ENCODE results near the gene LRRC10B. TPM values are rescaled to one million over a fixed set of nuclear protein-coding genes. Genes with fewer than 3 reads are reported as not detected.

The LRRC10B gene
- total RNA-seq, 1 experiment from 2014 or later: not detected

GRCh38 chr11:61511383-61511782 lies 2.8 kb downstream of the LRRC10B start:
- ChIA-PET POLR2A (no interaction called here), RAD21 (ENCODE audit: low non-redundant PET in 1 of 2, low total read pairs in 2 of 2, uncharacterized antibody in 2 of 2, unreplicated experiment in 2 of 2) (no interaction called here), CTCF (interaction anchor here (1.6 kb wide), 1 partner anchor 31 kb away, joined by 3 read pairs; a partner anchor contains a TSS)
- H3K9me3 ChIP-seq (ENCODE audit: control insufficient read depth in 1 of 2, insufficient read depth in 1 of 2, low read depth in 1 of 2, low read length in 2 of 2): no peaks in the 10 kb centered on the region
- H3K79me2 ChIP-seq (ENCODE audit: insufficient read depth, low read length): no peaks in the 10 kb centered on the region
- H3K4me3 ChIP-seq (replicated peaks in 1 of 2; ENCODE audit: low read depth in 1 of 2, low read length in 2 of 2): no peak overlapping the region
- intact Hi-C loops (cut with micrococcal nuclease): no loop called here
- no peak overlapping the region for H3K27ac ChIP-seq (ENCODE audit: low read depth, low read length)
- H3K9me2 ChIP-seq (ENCODE audit: insufficient read depth): no peaks in the 10 kb centered on the region
- no peaks in the 10 kb centered on the region for H4K20me1 ChIP-seq (ENCODE audit: insufficient read depth)
- DNase-seq (ENCODE audit: low read depth, low spot score): no peak
- no peak for ATAC-seq
- no peaks in the 10 kb centered on the region for H3K36me3 ChIP-seq (ENCODE audit: control insufficient read depth in 1 of 2, insufficient read depth in 2 of 2, low read length in 2 of 2)
- H3K4me1 ChIP-seq (ENCODE audit: control insufficient read depth in 1 of 2, insufficient read depth in 2 of 2, low read length in 2 of 2): peaks cover 17 to 30% of the 10 kb centered on the region in 2 experiments; a peak in 3 of 4 replicates
- peaks cover 7% of the 10 kb centered on the region; the same call in 1 of the 2 replicates for H3K27me3 ChIP-seq (ENCODE audit: insufficient read depth, low read length)
- no peak overlapping the region for H2AFZ ChIP-seq (ENCODE audit: low read depth, low read length, poor library complexity, severe bottlenecking)
- BruUV-seq (replicated peaks): no TSS peak
- TF ChIP-seq MAX (IDR thresholded peaks at IDR 0.05) (no peak), RAD21 (IDR thresholded peaks at IDR 0.05; ENCODE audit: low read depth) (no peak), ZNF274 (IDR thresholded peaks at IDR 0.05; ENCODE audit: low read depth, low read length) (no peak), TCF7L2 (IDR thresholded peaks at IDR 0.05; ENCODE audit: borderline replicate concordance, extremely low read depth, insufficient read depth, insufficient read length) (no peak), ZFX (IDR thresholded peaks at IDR 0.05) (no peak), EGR1 (IDR thresholded peaks at IDR 0.05; ENCODE audit: low read depth) (no peak), REST (IDR thresholded peaks at IDR 0.05; ENCODE audit: low read depth) (no peak), FOSL1 (IDR thresholded peaks at IDR 0.05; ENCODE audit: low read depth) (no peak), JUND (IDR thresholded peaks at IDR 0.05) (no peak), ELF1 (IDR thresholded peaks at IDR 0.05; ENCODE audit: borderline replicate concordance, low read depth) (no peak), ZBTB33 (IDR thresholded peaks at IDR 0.05; ENCODE audit: extremely low read depth, insufficient replicate concordance, low read length) (no peak), CTCF (IDR thresholded peaks at IDR 0.05 in 2 of 3, conservative IDR thresholded peaks at IDR 0.05 in 1 of 3; ENCODE audit: borderline replicate concordance in 1 of 3, insufficient read depth in 1 of 3, low read depth in 2 of 3, low read length in 2 of 3) (no peak), SRF (IDR thresholded peaks at IDR 0.05; ENCODE audit: low read depth) (no peak), ATF3 (IDR thresholded peaks at IDR 0.05) (no peak), CBX3 (IDR thresholded peaks at IDR 0.05; ENCODE audit: low read depth) (no peak)
- H3K9ac ChIP-seq (ENCODE audit: low read length): no peak overlapping the region
- H3K4me2 ChIP-seq (ENCODE audit: low read length): no peak overlapping the region

Measured in HCT116 (cell line).